Fibroblast of pulmonary artery (primary cell): ENCODE measurements around the gene UBE2R2.

Experiments used
- DNase-seq: peaks from one replicate; pipeline ENCODE4 v3.0.0-alpha.2; 2010; ENCODE audit warnings: low read depth
- H3K4me3 ChIP-seq: replicated peaks from 2 replicates; pipeline ENCODE4 v1.5.1; 2011; ENCODE audit warnings: low read depth, mild to moderate bottlenecking, control low read depth, low read length, moderate library complexity
- CTCF ChIP-seq: IDR thresholded peaks from 2 replicates; pipeline ENCODE4 v1.5.1; 2011; ENCODE audit warnings: mild to moderate bottlenecking, control low read depth, low read length, inconsistent platforms; ENCODE audit errors: missing control alignments

Gene UBE2R2

DNA sequence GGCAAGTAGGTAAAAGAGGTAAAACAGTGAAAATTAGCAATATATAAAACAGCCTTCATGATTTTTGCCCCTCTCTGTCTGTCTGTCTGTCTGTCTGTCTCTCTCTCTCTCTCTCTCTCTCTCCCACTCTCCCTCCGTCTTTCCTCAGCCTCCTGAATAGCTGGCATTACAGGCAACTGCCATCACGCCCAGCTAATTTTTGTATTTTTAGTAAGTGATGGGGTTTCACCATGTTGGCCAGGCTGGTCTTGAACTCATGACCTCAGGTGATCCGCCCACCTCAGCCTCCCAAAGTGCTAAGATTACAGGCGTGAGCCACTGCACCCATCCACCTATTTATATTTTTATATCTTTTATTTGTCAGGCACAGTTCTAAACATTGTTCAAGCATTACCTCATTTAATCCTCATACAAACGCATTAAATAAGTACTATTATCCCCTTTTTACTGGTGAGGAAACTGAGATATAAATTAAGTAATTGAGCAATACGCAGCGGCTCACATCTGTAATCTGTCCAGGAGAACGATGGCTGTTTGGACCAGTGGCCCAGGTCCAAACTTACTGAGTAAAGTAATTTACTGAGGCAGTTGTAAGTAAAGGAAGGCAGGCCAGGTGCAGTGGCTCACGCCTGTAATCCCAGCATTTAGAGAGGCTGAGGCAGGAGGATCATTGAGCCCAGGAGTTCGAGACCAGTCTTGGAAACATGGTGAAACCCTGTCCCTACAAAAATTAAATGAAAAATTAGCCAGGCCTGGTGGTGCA, 60.9 kb downstream of the UBE2R2 start:
- no peak overlapping the region for H3K4me3 ChIP-seq
- DNase-seq: no peak
- TF ChIP-seq CTCF: no peak

DNA sequence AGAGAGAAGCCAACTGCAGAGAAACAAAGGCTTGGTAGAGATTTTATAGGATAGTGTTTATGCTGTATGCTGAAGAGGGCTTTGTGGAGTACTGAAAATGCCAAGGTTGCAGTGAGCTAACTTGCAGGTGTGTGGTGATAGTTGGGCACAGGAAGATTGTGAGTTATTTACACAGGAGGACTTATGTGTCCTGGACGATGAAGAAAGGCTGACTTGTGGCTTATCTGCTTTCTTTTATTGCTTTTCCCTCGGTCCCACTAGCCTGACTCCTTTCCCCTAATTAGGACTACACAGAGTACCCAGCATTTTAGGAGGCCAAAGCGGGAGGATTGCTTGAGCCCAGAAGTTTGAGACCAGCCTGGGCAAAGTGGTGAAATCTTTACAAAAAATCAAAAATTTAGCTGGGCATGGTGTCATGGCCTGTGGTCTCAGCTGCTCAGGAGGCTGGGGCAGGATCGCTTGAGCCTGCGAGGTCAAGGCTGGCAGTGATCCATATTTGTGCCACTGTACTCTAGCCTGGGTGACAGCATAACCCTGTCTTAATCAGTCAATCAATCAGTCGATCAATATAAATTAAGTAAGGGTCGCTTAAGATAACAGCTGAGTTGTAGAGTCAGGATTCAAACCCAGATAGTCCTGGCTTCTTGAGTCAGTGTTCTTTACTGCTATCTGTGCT, 61.9 kb downstream of the UBE2R2 start:
- no peak overlapping the region for H3K4me3 ChIP-seq
- DNase-seq: no peak
- TF ChIP-seq CTCF: no peak

- no peak for TF ChIP-seq CTCF
- no peak for DNase-seq
- no peak overlapping the region for H3K4me3 ChIP-seq
These were observed 63.5 kb downstream of the UBE2R2 start for GRCh38 chr9:33880211-33881089.

DNA sequence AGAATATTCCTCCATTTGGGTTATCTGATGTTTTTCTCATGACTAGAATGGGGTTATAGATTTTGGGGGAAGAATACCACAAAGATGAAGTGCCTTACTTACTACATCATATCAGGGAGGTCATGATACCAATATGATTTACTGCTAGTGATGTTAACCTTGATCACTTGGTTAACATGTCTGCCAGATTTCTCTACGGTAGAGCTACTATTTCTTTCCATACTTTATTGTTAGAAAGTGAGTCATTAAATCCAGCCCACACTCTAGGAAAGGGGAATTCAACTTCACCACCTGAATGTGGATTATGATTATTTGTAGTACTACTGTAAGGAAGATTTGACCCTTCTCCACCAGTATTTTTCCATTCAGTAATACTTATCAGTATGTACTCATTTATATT, 64.7 kb downstream of the UBE2R2 start:
- TF ChIP-seq CTCF: no peak
- DNase-seq: no peak
- no peak overlapping the region for H3K4me3 ChIP-seq

- no peak overlapping the region for H3K4me3 ChIP-seq
- DNase-seq: peak; percentile 84
- no peak for TF ChIP-seq CTCF
These were observed 68.1 kb downstream of the UBE2R2 start for GRCh38 chr9:33884856-33885701.

DNA sequence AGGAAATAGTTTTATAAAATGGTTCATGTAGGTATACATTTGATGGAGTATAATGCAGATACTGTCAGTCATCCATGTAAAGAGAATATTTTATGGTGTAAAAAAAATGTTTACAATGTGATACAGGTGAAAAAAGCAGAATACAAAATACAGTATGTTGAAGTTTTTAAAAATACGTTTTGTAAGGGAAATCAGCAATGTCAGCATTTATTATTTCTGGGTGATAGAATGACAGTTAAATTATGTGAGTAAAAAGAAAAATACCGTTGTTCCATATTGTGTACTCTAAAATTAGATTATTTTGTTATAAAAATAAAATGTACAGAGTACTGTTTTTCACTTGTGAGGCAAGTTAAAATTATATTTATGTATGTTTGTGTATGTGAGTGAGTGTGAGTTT, 69.0 kb downstream of the UBE2R2 start:
- DNase-seq: no peak
- H3K4me3 ChIP-seq: no peak overlapping the region
- TF ChIP-seq CTCF: no peak
